ENCODE data around the gene CCT7.
"Not testable (repeated sequence)": the region's sequence is repeated elsewhere in the genome, so short reads cannot be mapped to it uniquely, and the experiment has no call there.

The CCT7 gene

GRCh38 chr2:73233932-73234832, at the start of gene CCT7:
CCT7 (plus strand) TSS chr2:73234308; CDS start chr2:73234379, 71 bp downstream.
- peak; percentile 94 for DNase-seq

GRCh38 chr2:73185965-73186364, 48.1 kb upstream of the CCT7 start:
- DNase-seq, result no peak

GRCh38 chr2:73187549-73187948, 46.6 kb upstream of the CCT7 start:
- DNase-seq, result no peak

GRCh38 chr2:73197579-73197978, 36.5 kb upstream of the CCT7 start:
- no peak for DNase-seq

GRCh38 chr2:73200281-73200680, 33.8 kb upstream of the CCT7 start:
- not testable (repeated sequence) for DNase-seq

GRCh38 chr2:73202156-73203054, 31.7 kb upstream of the CCT7 start, which contains the start of gene NOTO:
NOTO (plus strand) TSS chr2:73202574; CDS start chr2:73202667, 93 bp downstream.
- no peak for DNase-seq

GRCh38 chr2:73203055-73203681, 30.9 kb upstream of the CCT7 start:
- no peak for DNase-seq

GRCh38 chr2:73205611-73206010, 28.5 kb upstream of the CCT7 start:
- DNase-seq, result no peak

GRCh38 chr2:73208258-73208657, 25.9 kb upstream of the CCT7 start:
- DNase-seq, result no peak

- DNase-seq, result no peak
Measured at GRCh38 chr2:73210019-73210418, 24.1 kb upstream of the CCT7 start.

GRCh38 chr2:73210696-73211095, 23.4 kb upstream of the CCT7 start:
- DNase-seq, result no peak

- DNase-seq, result no peak
Measured at GRCh38 chr2:73212098-73212447, 22.0 kb upstream of the CCT7 start.

GRCh38 chr2:73212448-73213176, 21.5 kb upstream of the CCT7 start:
- peak; percentile 60 for DNase-seq

- peak; percentile 80 for DNase-seq
Measured at GRCh38 chr2:73214120-73215035, 19.7 kb upstream of the CCT7 start, which contains the start of gene SMYD5. SMYD5 (plus strand) TSS chr2:73214245; CDS start chr2:73214267, 22 bp downstream.

- DNase-seq, result no peak
Measured at GRCh38 chr2:73215254-73215653, 18.9 kb upstream of the CCT7 start.

- no peak for DNase-seq
Measured at GRCh38 chr2:73217160-73217559, 16.9 kb upstream of the CCT7 start.

GRCh38 chr2:73217826-73218225, 16.3 kb upstream of the CCT7 start:
- DNase-seq, result no peak

- DNase-seq, result no peak
Measured at GRCh38 chr2:73218298-73218697, 15.8 kb upstream of the CCT7 start.

GRCh38 chr2:73223821-73224220, 10.3 kb upstream of the CCT7 start:
- no peak for DNase-seq

- no peak for DNase-seq
Measured at GRCh38 chr2:73225513-73226360, 8.4 kb upstream of the CCT7 start.

Data from NCI-H2227 treated with DMSO at 0.1 percent for 48 hours (cell line).